Anterior cingulate cortex (tissue), 58 donors: ENCODE results near the gene FAM199X.
A peak's percentile ranks its signal among the peaks of the same experiment; 100 is the strongest.

Experiments used
- DNase-seq, 58 donors: peaks; one replicate each; lab custom pipeline; 2025; lab: John Stamatoyannopoulos, UW

The FAM199X gene

DNA sequence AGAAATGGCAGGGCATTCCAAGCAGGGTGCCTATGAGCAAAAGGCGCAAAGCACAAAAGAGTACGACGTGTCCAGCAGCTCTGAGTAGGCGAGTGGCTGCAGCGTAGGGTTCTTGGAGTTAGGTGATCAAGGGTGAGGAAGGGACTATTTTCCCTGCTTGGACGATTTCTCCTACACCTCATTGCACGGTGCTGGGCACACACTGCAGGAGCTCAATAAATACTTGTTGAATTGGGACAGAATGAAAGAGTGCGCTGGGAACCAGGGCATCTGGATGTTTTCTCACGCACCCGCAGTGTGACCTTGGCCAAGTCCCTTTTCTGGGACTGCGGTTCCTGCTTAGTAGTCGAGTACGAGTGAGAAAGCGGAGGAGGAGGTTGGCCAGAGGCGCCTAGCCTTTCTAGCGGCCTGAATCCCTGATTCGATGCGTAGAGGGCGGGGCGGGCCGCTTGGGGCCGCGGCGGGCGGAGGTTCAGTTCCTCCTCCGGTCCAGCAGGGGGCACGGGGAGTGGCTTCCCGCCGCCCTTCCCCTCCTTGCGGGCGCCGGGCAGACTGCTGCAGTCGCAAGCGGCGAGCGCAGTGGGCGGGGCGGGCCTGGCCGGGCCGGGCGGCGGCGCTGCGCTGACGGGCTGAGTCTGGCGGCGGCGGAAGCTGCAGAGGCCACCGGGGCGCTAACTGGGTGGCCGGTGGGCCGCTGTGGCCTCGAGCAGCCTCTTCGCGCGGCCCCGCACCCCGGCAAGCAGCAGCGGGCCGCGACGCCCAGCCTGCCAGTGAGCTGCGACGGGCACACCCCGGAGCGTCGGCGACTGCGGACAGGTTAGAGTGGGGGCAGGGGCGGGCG lies at the start of gene FAM199X:
Gene FAM199X, plus strand, starts transcription at position 560 of the 841 bp plus-strand sequence. CDS start 333 bp downstream, outside the sequence.
- peak; percentile 2 to 89 (median 73) for DNase-seq

DNA sequence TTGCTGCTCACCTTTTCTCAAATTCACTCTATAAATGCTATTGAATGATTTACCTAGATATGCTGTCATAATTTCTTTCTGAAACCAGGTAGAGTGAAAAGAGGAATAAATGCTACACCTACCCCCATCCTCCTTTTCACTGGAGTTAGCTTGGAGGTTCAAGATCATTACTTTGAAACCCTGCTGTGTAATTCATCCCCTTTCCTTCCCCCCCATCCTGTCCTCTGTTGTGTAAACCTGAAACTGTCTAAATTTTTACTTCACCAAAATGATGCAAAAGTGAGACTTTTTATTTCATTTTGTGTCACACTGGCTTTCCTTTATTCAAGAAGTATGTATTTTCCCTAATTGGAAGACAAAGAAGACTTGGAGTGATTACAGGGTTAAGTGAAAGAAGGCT lies 48.5 kb upstream of the FAM199X start:
- DNase-seq: no peak

DNA sequence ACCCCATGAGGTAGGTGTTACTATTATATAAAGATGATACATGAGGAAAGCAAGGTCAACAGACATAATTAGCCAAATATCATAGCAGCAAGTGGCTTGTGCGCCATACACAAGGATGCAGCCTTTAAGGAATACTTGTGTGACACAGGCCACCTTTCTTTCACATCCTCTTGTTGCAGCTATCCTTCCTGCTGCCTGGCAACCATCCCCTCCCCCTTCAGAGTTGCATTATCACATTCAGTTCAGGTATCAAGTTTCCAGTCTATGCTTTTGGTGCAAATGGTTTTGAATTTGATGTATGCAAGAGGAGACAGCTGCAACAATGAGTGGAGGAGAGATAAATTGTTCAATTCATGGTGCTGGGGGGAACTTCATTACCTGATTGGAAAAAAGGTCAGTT lies 47.5 kb upstream of the FAM199X start:
- no peak for DNase-seq

DNA sequence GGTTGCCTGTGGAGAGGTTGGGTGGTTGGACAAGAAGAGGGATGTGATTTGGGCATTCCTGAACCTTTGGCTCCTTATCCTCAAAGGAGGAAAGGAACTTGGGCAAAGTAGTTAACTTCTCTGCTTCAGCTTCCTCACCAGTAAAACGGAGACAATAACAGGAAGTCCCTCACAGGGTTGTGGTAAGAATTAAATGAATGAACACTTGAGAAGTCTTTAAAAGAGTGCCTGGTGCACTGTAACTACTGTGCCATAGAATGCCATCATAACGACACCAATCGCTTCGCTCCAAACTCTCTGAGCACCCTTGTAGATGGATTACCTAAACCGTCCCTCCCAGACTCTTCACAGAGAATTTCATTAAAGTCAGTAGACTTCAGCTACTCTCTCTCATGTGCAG lies 43.4 kb upstream of the FAM199X start:
- no peak for DNase-seq

GRCh38 chrX:104126856-104127255 lies 39.4 kb upstream of the FAM199X start:
- no peak for DNase-seq

DNA sequence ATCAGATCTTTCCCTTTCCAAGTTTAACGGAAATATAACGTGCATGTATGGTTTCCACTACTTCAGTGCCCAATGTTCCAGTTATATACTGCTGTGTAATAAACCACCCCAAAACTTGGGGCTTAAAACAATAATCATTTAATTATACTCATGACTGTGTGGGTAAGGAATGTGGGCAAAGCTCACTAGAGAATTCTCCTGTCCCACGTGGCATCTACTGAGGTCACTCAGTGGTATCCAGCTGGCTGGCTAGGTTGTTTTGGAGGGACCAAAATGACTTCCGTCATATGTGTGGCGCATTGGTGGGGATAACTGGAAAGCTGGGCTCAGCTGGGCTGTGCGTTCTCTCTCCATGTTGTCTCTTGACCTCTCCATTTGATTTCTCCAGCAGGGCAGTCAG lies 35.4 kb upstream of the FAM199X start:
- DNase-seq: no peak

GRCh38 chrX:104134583-104135261 lies 31.5 kb upstream of the FAM199X start:
- DNase-seq: no peak

DNA sequence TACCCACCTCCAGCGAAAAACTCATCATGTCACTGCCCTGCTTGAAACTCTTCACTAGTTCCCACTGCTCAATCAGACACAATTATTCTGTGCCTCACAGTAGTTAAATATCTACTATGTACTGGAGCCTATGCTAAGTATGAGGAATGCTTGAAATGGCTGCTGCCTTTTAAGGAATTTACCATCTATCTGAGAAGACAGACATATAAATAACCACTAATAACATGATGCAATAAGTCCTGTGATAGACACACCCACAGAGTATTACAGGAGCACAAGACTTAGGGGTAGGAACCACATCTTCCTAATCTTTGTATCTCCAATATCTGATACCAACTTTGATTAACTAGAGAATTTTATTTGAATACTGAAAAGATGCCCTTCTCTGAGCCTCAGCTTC lies 30.6 kb upstream of the FAM199X start:
- DNase-seq: no peak

DNA sequence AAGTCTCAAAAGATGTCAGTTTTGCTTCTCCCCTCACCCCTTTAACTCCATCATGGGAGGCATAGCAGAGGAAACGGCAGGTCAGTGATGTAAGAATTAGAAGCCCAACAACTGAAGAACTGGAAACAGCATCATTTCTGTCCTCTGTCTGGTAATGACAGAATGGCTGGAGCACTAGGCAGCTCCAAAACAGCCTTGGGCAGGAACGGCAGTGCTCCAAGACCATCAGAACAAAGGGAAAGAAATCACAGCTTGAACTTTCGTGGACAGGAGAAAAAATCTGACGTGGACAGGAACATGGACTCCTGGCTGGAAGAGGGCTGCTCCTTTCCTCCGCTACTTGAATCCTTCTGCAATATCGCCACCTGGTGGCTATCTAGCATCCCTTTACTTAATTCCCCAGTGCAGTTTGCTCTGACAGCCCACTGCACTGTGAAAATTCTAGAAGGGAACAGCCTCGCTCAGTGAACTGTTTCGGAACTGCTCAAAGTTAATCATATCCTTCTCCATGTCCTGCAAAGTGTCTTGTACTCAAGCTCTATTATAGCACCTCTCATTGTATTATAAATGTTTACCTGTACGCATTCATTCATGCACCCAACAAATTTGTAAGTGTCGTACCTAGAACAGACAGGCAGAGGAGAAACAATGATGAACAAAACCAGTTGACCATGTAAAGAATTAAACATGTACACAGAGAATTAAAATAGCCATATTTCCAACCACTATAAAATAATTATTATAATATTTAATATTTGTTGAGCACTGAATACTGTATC lies 29.8 kb upstream of the FAM199X start:
- peak in 54 of 58 donors; percentile 0 to 82 (median 32) for DNase-seq

DNA sequence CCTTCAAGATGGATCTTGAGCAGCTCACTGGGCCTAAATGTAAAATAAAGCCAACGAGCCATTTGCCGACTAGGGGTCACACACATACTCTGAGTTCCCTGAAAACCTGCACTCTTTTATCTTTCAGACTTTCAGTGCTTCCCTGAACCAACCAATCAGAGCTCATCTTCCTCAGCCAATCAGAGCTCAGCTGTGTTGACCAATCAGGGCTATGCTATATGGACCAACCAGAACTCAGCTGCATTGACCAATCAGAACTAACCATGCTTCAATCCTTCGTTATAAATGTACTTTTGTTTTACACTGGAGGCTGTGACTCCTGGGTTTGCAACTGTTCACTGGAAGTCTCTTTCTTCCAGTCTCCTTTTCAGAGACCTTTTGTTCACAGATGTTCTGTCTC lies 28.8 kb upstream of the FAM199X start:
- peak in 5 of 58 donors; percentile 0 to 16 (median 7) for DNase-seq

- DNase-seq: no peak
These were observed 25.0 kb upstream of the FAM199X start for GRCh38 chrX:104141087-104141760.

GRCh38 chrX:104151037-104151436 lies 15.2 kb upstream of the FAM199X start:
- DNase-seq: no peak

DNA sequence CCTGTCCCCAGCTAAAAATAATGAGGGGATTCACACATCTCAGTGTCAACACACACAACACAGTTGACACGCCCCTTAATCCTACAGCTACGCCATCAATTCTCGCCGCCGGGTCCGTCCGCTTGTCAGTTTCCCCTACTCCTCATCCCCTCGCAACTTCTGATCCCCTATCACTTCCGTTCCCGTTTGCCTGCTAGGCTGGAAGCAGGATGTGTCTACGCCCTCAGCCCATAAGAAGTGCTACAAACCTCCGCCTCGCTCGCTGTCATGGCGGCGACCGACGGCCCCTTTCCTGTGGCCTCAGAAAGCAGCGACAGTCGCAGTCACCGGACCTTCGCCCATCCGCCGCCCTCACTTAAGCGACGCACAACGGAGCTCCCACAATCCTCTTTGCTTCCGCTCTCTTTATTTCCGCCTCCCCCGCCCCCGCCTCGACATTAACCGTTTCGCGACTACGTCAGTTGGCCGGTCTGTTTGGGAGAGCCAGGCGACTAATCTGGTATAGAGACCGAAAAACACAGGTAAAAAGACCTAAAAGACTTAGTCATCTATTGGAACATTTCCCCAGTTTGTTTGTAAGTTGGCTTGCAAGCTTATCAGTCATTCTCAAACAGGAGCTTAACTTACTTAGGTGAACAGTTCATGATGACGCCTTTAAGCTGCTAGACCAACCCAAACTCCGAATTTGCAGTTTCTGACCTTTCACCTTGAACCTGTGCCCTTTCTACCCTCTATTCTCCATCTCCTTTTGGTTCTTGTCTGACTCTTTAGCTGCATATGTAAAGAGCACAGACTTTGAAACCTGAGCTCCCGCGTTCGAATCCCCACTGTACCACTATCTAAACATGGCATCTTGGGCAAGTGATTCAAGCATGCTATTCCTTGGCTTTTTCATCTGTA lies 9.4 kb upstream of the FAM199X start, which contains the start of gene SLC25A53:
Gene SLC25A53, minus strand, starts transcription at position 380 of the 900 bp plus-strand sequence. CDS start 51,752 bp downstream, outside the sequence.
- DNase-seq: peak; percentile 21 to 92 (median 74)

- DNase-seq: peak in 7 of 58 donors; percentile 0 to 41 (median 6)
These were observed 633 bp downstream of the FAM199X start for GRCh38 chrX:104166735-104167436.

- DNase-seq: no peak
These were observed 1.9 kb downstream of the FAM199X start for GRCh38 chrX:104168127-104168526.

- no peak for DNase-seq
These were observed 5.9 kb downstream of the FAM199X start for GRCh38 chrX:104172121-104172520.

- no peak for DNase-seq
These were observed 6.5 kb downstream of the FAM199X start for GRCh38 chrX:104172788-104173187.

DNA sequence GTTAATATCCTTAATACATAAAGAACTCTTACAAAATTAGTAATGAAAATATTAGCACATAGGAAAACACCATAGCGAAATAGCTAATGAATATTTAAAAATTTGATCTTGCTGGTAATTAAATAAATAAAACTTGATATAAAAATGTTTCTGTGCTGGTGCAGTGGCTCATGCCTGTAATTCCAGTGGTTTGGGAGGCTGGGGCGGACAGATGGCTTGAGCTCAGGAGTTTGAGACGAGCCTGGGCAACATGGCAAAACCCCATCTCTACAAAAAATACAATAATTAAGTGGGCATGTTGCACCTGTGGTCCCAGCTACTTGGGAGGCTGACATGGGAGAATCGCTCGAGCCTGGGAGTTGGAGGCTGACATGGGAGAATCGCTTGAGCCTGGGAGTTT lies 7.6 kb downstream of the FAM199X start:
- no peak for DNase-seq

DNA sequence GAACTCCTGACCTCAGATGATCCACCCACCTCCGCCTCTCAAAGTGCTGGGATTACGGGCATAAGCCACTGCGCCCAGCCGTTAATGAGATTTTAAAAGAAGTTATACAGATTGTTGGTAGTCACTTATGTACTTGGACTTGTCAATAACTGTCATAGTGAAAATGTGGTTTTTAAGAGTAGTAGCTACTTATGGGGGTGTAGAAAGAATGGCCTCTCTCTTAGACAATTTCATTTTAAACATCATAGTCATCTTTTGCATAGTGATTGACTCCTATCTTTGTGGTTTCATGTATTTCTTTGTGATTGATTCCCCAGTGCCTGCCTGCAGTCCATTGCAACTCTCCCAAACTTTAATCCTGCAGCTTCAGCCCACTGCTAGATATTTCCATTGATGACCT lies 17.4 kb downstream of the FAM199X start:
- DNase-seq: no peak
